DMS114 treated with DMSO at 0.1 percent for 48 hours (cell line): ENCODE data around the gene WFS1.

ENCODE experiments used
- DNase-seq: peaks from one replicate; lab custom pipeline; 2025; ENCODE audit not compliant: unreplicated experiment; lab: John Stamatoyannopoulos, UW

The WFS1 gene

GRCh38 chr4:6298852-6299251 lies 29.2 kb downstream of the WFS1 start:
- DNase-seq = no peak

GRCh38 chr4:6299875-6300274 lies 30.2 kb downstream of the WFS1 start:
- DNase-seq = no peak

GRCh38 chr4:6300359-6300758 lies 30.7 kb downstream of the WFS1 start:
- no peak for DNase-seq

GRCh38 chr4:6301051-6301731 lies 31.5 kb downstream of the WFS1 start:
- DNase-seq = no peak

DNA sequence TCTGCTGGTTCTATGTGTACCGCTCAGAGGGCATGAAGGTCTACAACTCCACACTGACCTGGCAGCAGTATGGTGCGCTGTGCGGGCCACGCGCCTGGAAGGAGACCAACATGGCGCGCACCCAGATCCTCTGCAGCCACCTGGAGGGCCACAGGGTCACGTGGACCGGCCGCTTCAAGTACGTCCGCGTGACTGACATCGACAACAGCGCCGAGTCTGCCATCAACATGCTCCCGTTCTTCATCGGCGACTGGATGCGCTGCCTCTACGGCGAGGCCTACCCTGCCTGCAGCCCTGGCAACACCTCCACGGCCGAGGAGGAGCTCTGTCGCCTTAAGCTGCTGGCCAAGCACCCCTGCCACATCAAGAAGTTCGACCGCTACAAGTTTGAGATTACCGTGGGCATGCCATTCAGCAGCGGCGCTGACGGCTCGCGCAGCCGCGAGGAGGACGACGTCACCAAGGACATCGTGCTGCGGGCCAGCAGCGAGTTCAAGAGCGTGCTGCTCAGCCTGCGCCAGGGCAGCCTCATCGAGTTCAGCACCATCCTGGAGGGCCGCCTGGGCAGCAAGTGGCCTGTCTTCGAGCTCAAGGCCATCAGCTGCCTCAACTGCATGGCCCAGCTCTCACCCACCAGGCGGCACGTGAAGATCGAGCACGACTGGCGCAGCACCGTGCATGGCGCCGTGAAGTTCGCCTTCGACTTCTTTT lies 32.2 kb downstream of the WFS1 start:
- no peak for DNase-seq

- no peak for DNase-seq
Observed at GRCh38 chr4:6302869-6303268, 33.2 kb downstream of the WFS1 start.

DNA sequence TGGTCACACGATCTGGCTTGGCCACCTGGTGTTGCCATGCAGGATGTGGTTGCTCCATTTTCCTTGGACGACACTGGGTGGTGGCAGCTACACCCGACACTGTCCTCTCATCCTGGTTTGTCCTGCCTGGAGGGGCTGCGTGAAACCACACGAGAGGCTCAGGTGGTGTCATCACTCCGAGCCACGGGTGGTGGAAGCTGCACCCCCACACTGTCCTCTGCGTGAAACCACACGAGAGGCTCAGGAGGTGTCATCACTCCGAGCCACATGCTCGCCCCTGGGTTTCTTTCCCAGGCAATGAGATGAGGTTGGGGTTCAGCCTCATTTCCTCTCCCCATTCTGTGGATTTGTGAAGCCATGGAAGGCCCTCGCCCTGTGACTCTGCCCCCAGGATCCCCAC lies 34.3 kb downstream of the WFS1 start:
- DNase-seq = no peak

- no peak for DNase-seq
Observed at GRCh38 chr4:6306299-6306698, 36.6 kb downstream of the WFS1 start.

DNA sequence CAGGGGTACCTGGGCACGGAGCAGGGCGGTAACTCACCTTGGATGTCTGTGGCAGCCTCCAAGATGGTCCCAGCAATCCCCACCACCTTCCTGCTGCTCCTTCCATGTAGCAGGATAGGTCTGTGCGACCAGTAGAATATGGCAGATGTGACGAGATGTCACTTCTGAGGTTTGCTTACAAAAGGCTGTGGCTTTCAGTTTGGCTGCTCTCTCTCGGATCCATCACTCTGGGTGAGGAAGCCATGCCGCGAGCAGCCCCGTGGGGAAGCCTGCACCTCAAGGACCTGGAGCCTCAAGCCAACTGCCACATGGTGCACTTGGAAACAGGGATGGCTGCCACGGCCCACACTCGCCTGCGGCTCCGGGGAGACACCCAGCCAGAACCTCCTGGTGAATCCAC lies 37.6 kb downstream of the WFS1 start:
- DNase-seq = no peak

- no peak for DNase-seq
Observed at GRCh38 chr4:6307891-6308290, 38.2 kb downstream of the WFS1 start.

GRCh38 chr4:6308899-6309643 lies 39.4 kb downstream of the WFS1 start:
- peak; percentile 17 for DNase-seq

DNA sequence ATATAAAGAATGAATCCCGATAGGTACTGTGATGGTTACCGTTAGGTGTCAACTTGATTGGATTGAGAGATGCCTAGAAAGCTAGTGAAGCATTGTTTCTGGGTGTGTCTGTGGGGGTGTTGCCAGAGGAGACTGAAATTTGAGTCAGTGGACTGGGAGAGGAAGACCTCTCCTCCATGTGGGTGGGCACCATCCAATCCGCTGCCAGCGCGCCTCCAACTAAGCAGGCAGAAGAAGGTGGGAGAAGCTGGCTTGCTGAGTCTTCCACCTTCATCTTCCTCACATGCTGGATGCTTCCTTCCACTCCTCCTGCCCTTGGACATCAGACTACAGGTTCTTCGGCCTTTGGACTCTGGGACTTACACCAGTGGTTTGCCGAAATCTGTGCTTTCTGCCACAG lies 40.1 kb downstream of the WFS1 start:
- no peak for DNase-seq

GRCh38 chr4:6313216-6313615 lies 43.6 kb downstream of the WFS1 start:
- no peak for DNase-seq

DNA sequence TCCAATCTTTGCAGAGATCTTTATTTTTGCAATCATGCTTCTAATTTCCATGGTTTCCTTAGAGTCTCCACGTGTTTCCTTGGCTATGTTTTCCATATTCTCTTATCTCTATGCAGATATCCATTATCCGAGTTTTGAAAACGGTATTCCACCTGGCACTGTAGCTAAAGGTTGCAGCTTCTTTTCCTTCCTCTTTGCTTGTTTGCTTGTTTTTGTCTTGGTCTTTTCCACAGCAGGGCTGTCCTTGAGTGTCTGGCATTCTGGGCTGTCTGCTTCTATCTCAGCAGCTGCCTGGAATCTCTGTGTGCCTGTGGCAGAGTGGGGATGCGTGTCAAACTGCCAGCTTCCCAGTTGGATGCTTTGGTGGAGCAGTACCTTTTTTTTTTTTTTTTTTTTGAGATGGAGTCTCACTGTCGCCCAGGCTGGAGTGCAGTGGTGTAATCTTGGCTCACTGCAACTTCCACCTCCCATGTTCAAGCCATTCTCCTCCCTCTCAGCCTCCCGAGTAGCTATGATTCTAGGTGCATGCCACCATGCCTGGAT lies 46.9 kb downstream of the WFS1 start:
- DNase-seq = no peak

DNA sequence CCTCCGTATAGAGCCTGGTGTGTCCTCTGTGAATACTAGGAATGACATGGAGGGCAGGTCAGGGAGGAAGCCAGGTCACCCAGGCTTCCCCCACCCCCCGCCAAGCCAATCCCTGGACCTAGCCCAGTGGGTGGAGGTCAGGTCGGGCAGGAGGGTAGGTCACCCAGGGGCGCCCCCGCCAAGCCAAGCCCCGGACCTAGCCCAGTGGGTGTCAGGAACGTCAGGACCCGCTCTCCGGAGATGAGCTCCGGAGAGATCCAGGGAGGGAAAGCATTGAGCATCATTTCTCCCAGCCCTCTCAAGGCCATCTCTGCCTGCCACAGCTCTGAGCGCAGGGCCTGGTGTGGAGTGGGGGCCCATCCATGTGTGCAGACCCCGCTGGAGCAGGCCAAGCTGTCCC lies 48.6 kb downstream of the WFS1 start:
- DNase-seq = no peak

- no peak for DNase-seq
Observed at GRCh38 chr4:6319530-6320150, 50.0 kb downstream of the WFS1 start.

- DNase-seq = no peak
Observed at GRCh38 chr4:6320663-6321062, 51.0 kb downstream of the WFS1 start.

- no peak for DNase-seq
Observed at GRCh38 chr4:6321361-6321760, 51.7 kb downstream of the WFS1 start.

- no peak for DNase-seq
Observed at GRCh38 chr4:6322067-6322760, 52.6 kb downstream of the WFS1 start.

- DNase-seq = no peak
Observed at GRCh38 chr4:6322761-6323566, 53.3 kb downstream of the WFS1 start.
